HepG2 (cell line): ENCODE measurements around the gene SPATA25. TPM values are rescaled to one million over a fixed set of nuclear protein-coding genes. Genes with fewer than 3 reads are reported as not detected.

Experiments
- GFI1 ChIP-seq: sonication (generic); formaldehyde crosslinking; IDR thresholded peaks from 2 replicates; pipeline ENCODE4 v1.5.0; 2020; ENCODE audit warnings: missing genetic modification reagents, mild to moderate bottlenecking, borderline replicate concordance
- IRF2 ChIP-seq: IDR thresholded peaks from 2 replicates; pipeline ENCODE4 v1.6.1; 2018; ENCODE audit warnings: missing genetic modification reagents, missing compliant biosample characterization
- MATR3 ChIP-seq: sonication (generic); formaldehyde crosslinking; IDR thresholded peaks from 2 replicates; pipeline ENCODE4 v1.4.0; 2020; ENCODE audit warnings: missing genetic modification reagents
- MTA3 ChIP-seq: sonication (generic); formaldehyde crosslinking; IDR thresholded peaks from 2 replicates; pipeline ENCODE4 v1.4.0; 2020; ENCODE audit warnings: missing genetic modification reagents
- RFX5 ChIP-seq: IDR thresholded peaks from 2 replicates; pipeline ENCODE4 v1.6.1; 2011; ENCODE audit warnings: low read depth, low read length, improper control_type of control experiment
- SRSF9 ChIP-seq: fragments of 200-400 bp; formaldehyde crosslinking; IDR thresholded peaks from 2 replicates; pipeline ENCODE4 v1.6.1; 2018; ENCODE audit warnings: borderline replicate concordance, mild to moderate bottlenecking, low read depth, low read length; ENCODE audit not compliant: insufficient read depth, poor library complexity, severe bottlenecking
- ZBTB3 ChIP-seq: sonication (generic); formaldehyde crosslinking; IDR thresholded peaks from 2 replicates; pipeline ENCODE4 v1.4.0; 2020; ENCODE audit warnings: low read depth, mild to moderate bottlenecking, moderate library complexity, missing genetic modification reagents, borderline replicate concordance
- ZBTB7A ChIP-seq: sonication (generic); formaldehyde crosslinking; IDR thresholded peaks from 2 replicates; pipeline ENCODE4 v1.8.0; 2022; ENCODE audit warnings: mild to moderate bottlenecking, missing genetic modification reagents
- ZNF296 ChIP-seq: sonication (generic); formaldehyde crosslinking; conservative IDR thresholded peaks from 2 replicates; pipeline ENCODE4 v1.5.0; 2020; ENCODE audit warnings: mild to moderate bottlenecking, missing genetic modification reagents
- ZNF550 ChIP-seq: sonication (generic); formaldehyde crosslinking; IDR thresholded peaks from 2 replicates; pipeline ENCODE4 v1.4.0; 2020; ENCODE audit warnings: mild to moderate bottlenecking, missing genetic modification reagents, borderline replicate concordance
- ZNF652 ChIP-seq: IDR thresholded peaks from 2 replicates; pipeline ENCODE4 v1.6.1; 2016; ENCODE audit warnings: low read depth, borderline replicate concordance
- ZNF674 ChIP-seq: sonication (generic); formaldehyde crosslinking; IDR thresholded peaks from 2 replicates; pipeline ENCODE4 v1.5.0; 2020; ENCODE audit warnings: low read depth, mild to moderate bottlenecking, missing genetic modification reagents
- ZNF782 ChIP-seq: sonication (generic); formaldehyde crosslinking; IDR thresholded peaks from 2 replicates; pipeline ENCODE4 v1.4.0; 2020; ENCODE audit warnings: missing genetic modification reagents, mild to moderate bottlenecking, borderline replicate concordance
- ZNF883 ChIP-seq: sonication (generic); formaldehyde crosslinking; IDR thresholded peaks from 2 replicates; pipeline ENCODE4 v1.5.1; 2020; ENCODE audit warnings: mild to moderate bottlenecking, missing genetic modification reagents; ENCODE audit errors: not compliant biosample characterization
- polyA plus RNA-seq, 8 experiments: library from polyadenylated mRNA; depleted of rRNA in 3 of 8; stranded (reverse) in 7 of 8; unstranded in 1 of 8; fragments of >200 nt; fragmentation: Illumina TruSeq in 4 of 8; extraction: Trizol in 4 of 8; gene quantifications; 2 replicates each; pipeline versions ENCODE4 v1.2.1 to v1.2.3, GENCODE V29; 2011 to 2016; ENCODE audit warnings: low read depth in 4 of 8, missing spikeins in 1 of 8, mixed read lengths in 1 of 8; ENCODE audit not compliant: insufficient read depth in 1 of 8
- total RNA-seq, 5 experiments: library from RNA; depleted of rRNA; stranded (reverse); fragments of >200 nt; fragmentation: Illumina TruSeq; extraction: Trizol; gene quantifications; 2 replicates each; pipeline ENCODE4 v1.2.3, GENCODE V29; 2016; ENCODE audit warnings: low read depth in 1 of 5
- TF ChIP-seq, protein P1 (sequence below): IDR thresholded peaks from 2 replicates; pipeline ENCODE4 v1.6.1; 2016; ENCODE audit warnings: low read depth, borderline replicate concordance
- TF ChIP-seq, protein P2 (sequence below): sonication (generic); formaldehyde crosslinking; IDR thresholded peaks from 2 replicates; pipeline ENCODE4 v1.4.0; 2020; ENCODE audit warnings: mild to moderate bottlenecking, low read depth, missing genetic modification reagents
- TF ChIP-seq, protein P3 (sequence below): sonication (generic); formaldehyde crosslinking; IDR thresholded peaks from 2 replicates; pipeline ENCODE4 v1.8.1; 2023; ENCODE audit warnings: mild to moderate bottlenecking, missing genetic modification reagents
- TF ChIP-seq, protein P4 (sequence below): sonication (generic); formaldehyde crosslinking; IDR thresholded peaks from 2 replicates; pipeline ENCODE4 v1.5.0; 2020; ENCODE audit warnings: mild to moderate bottlenecking, missing genetic modification reagents
- TF ChIP-seq, protein P5 (sequence below): IDR thresholded peaks from 2 replicates; pipeline ENCODE4 v1.6.1; 2012; ENCODE audit warnings: low read length, improper control_type of control experiment

Gene SPATA25
- total and polyA plus RNA-seq, 2 of the 13 experiments (the other 11 are each of a cell fraction or from before 2014, with no cell fraction given), result 4.8 to 7.6 TPM

DNA sequence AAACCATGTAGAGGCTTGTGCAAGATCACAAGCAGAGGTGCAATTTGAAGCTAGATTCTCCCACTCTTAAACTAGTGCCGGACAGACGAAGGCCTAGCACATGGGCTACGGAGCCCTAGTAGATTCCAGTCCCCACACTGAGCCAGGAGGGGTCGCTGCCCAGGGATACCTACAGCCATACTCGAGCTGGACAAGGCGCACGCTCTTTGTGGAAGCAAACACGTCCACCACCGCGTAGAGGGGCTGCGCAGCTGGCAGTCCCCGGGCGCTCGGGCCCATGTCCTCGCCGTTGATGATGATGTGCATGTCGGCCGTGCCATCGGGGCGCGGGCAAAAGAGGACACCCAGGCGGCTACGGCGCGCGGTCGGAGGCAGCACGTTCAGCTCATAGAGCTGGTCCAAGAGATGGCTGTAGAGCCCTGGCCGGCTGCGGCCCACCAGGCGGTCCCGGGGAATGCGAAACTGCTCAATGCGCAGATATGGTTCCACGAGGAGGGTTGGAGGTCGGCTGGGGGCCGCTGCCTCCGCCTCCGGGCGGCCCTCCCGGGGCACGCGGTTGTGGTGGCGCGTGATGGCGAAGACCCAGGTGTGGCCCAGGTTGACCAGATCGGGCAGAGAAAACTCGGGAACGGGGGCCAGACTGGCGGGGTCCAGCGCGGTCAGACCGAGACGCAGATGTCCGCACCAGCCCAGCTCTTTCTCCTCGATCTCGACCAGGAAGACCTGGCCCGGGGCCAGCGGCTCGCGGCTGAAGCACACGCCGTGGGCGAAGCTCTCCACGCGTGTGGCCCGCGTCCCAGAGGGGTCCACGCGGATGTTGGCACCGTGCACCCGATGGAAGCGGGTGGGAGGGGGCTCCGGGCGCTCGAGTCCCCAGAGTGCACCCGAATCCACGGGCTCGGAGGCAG, 2.9 kb upstream of the SPATA25 start (continued):
- TF ChIP-seq IRF2 (CRISPR knock-in tag) (peak; percentile 72), ZNF782 (CRISPR knock-in tag) (no peak; the same call in 1 of the 2 replicates), ZNF652 (CRISPR knock-in tag) (0 out of 2 replicates have a peak, but pooled peaks have one; percentile 20), MATR3 (CRISPR knock-in tag) (no peak), ZNF550 (CRISPR knock-in tag) (no peak), MTA3 (CRISPR knock-in tag) (0 out of 2 replicates have a peak, but pooled peaks have one; percentile 28), ZNF296 (no peak), SRSF9 (no peak), ZNF883 (peak; percentile 94), RFX5 (peak; percentile 62), ZNF674 (CRISPR knock-in tag) (0 out of 2 replicates have a peak, but pooled peaks have one; percentile 60), ZBTB3 (CRISPR knock-in tag) (no peak; the same call in 1 of the 2 replicates), ZBTB7A (CRISPR knock-in tag) (peak; percentile 43; the same call in 1 of the 2 replicates), GFI1 (CRISPR knock-in tag) (no peak)
- TF ChIP-seq, protein P1, sequence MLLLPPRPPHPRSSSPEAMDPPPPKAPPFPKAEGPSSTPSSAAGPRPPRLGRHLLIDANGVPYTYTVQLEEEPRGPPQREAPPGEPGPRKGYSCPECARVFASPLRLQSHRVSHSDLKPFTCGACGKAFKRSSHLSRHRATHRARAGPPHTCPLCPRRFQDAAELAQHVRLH (CRISPR knock-in tag), result peak; percentile 96
- TF ChIP-seq, protein P2, sequence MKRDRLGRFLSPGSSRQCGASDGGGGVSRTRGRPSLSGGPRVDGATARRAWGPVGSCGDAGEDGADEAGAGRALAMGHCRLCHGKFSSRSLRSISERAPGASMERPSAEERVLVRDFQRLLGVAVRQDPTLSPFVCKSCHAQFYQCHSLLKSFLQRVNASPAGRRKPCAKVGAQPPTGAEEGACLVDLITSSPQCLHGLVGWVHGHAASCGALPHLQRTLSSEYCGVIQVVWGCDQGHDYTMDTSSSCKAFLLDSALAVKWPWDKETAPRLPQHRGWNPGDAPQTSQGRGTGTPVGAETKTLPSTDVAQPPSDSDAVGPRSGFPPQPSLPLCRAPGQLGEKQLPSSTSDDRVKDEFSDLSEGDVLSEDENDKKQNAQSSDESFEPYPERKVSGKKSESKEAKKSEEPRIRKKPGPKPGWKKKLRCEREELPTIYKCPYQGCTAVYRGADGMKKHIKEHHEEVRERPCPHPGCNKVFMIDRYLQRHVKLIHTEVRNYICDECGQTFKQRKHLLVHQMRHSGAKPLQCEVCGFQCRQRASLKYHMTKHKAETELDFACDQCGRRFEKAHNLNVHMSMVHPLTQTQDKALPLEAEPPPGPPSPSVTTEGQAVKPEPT (CRISPR knock-in tag), result peak; percentile 87; the same call in 1 of the 2 replicates
- TF ChIP-seq, protein P3, sequence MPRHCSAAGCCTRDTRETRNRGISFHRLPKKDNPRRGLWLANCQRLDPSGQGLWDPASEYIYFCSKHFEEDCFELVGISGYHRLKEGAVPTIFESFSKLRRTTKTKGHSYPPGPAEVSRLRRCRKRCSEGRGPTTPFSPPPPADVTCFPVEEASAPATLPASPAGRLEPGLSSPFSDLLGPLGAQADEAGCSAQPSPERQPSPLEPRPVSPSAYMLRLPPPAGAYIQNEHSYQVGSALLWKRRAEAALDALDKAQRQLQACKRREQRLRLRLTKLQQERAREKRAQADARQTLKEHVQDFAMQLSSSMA (CRISPR knock-in tag), result peak; percentile 95
- TF ChIP-seq, protein P4, sequence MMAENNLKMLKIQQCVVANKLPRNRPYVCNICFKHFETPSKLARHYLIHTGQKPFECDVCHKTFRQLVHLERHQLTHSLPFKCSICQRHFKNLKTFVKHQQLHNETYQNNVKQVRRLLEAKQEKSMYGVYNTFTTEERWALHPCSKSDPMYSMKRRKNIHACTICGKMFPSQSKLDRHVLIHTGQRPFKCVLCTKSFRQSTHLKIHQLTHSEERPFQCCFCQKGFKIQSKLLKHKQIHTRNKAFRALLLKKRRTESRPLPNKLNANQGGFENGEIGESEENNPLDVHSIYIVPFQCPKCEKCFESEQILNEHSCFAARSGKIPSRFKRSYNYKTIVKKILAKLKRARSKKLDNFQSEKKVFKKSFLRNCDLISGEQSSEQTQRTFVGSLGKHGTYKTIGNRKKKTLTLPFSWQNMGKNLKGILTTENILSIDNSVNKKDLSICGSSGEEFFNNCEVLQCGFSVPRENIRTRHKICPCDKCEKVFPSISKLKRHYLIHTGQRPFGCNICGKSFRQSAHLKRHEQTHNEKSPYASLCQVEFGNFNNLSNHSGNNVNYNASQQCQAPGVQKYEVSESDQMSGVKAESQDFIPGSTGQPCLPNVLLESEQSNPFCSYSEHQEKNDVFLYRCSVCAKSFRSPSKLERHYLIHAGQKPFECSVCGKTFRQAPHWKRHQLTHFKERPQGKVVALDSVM (CRISPR knock-in tag), result 0 out of 2 replicates have a peak, but pooled peaks have one; percentile 7
- TF ChIP-seq, protein P5, sequence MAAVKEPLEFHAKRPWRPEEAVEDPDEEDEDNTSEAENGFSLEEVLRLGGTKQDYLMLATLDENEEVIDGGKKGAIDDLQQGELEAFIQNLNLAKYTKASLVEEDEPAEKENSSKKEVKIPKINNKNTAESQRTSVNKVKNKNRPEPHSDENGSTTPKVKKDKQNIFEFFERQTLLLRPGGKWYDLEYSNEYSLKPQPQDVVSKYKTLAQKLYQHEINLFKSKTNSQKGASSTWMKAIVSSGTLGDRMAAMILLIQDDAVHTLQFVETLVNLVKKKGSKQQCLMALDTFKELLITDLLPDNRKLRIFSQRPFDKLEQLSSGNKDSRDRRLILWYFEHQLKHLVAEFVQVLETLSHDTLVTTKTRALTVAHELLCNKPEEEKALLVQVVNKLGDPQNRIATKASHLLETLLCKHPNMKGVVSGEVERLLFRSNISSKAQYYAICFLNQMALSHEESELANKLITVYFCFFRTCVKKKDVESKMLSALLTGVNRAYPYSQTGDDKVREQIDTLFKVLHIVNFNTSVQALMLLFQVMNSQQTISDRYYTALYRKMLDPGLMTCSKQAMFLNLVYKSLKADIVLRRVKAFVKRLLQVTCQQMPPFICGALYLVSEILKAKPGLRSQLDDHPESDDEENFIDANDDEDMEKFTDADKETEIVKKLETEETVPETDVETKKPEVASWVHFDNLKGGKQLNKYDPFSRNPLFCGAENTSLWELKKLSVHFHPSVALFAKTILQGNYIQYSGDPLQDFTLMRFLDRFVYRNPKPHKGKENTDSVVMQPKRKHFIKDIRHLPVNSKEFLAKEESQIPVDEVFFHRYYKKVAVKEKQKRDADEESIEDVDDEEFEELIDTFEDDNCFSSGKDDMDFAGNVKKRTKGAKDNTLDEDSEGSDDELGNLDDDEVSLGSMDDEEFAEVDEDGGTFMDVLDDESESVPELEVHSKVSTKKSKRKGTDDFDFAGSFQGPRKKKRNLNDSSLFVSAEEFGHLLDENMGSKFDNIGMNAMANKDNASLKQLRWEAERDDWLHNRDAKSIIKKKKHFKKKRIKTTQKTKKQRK, result no peak
